ENCODE measurements around the gene CXCR3.
A peak's percentile ranks its signal among the peaks of the same experiment; 100 is the strongest.
"Not testable (repeated sequence)": the region's sequence is repeated elsewhere in the genome, so short reads cannot be mapped to it uniquely, and the experiment has no call there.

The CXCR3 gene

GRCh38 chrX:71636438-71637252, 18.3 kb upstream of the CXCR3 start:
- no peak for DNase-seq
- ATAC-seq: peak; percentile 66

DNA sequence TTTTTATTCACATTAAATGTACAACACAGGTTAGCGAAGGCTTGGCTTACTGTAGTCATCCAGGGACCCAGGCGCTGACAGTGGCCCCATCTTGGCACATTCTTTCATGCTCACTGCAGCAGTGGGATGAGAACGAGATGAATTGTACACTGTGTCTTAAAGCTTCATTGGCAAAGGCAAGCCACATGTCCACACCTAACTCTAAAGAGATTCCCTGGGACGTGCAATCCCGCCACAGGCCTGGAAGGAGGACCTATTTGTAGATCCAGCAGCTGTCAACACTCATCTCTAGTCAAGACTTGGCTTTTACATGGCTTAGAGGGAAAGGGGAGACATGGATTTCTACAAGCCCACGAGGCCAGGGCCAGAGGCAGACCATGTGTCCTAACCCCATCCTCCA, 16.1 kb upstream of the CXCR3 start:
- ATAC-seq (no peak), DNase-seq (no peak)

DNA sequence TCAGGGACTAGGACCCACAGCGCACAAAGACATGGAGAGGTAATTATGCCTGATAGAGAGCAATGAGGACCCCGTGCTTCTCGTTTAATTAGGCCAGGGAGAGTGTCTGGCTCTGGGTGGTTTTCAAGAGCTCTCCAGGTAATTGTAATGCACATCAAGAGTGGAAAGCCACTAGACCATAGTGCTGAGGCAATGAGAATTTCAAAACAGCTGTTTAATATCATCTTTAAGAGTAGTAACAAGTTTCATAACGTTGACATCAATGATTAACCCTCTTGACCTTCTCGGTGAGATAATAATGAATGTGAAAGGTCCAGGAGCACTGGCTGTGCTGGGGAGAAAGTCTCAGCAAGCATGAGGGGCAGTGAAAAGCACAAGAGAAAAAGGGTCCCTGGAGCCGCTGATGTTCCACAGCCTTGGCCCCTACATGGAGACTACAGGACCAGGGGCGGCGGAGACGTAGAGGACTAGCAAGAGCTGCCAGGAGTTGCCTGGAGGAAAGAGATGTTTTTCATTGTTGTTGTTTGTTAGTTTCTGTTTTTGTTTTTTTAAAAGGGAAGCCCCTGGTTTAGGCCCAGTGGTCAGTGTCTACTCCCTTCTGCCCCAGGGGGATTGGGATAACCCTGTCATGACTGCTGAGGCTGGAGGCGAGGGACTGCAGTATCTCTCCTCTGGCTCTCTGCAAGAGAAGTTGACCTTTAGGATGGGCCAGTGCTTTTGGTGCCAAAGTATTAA, 14.8 kb upstream of the CXCR3 start:
- no peak for ATAC-seq
- no peak for DNase-seq

GRCh38 chrX:71629467-71629866, 11.2 kb upstream of the CXCR3 start:
- DNase-seq (no peak), ATAC-seq (no peak)

- no peak for ATAC-seq
- no peak for DNase-seq
Measured at GRCh38 chrX:71627588-71628404, 9.5 kb upstream of the CXCR3 start.

DNA sequence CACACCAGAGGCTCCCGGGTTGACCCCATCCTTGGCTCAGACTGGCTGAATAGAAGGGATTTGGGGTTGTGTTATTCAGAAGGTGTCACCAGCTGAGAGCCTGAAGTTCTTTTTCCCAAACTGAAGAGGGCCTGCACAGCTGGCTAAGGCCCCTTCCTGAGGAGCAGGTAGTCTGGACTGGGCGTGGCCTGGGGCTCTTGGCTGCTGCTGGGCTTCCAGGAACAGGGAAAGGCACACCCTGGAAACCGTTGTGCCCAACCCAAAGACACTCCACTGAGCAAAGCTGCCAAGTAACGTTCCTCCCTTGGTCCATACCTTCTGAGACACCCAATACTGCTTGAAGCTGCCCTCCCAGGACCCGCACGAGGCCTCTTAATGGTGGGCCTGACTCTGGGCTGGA, 8.3 kb upstream of the CXCR3 start:
- ATAC-seq: no peak
- DNase-seq: no peak

- no peak for ATAC-seq
- no peak for DNase-seq
Measured at GRCh38 chrX:71625471-71625870, 7.2 kb upstream of the CXCR3 start.

DNA sequence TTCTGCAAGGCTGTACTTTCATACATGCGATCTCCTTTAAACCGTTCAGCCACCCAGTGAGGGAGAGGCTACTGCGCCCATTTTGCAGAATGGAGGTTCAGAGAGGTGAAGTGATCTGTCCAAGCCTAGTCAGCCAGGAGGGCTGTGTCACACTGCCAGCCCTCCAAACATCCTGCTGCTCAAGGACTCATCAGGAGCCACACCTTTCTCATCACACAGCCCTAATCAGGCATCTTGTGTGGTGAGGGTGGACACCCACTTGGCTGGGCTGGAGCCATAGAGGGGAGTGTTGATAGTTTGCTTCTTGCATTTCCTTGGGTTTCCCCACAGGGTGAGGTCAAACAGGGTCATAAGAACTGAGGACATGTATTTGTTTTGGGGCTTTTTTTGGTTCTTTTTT, 5.4 kb upstream of the CXCR3 start:
- ATAC-seq (peak; percentile 33), DNase-seq (peak; percentile 31)

GRCh38 chrX:71622576-71623450, 4.5 kb upstream of the CXCR3 start:
- DNase-seq (peak; percentile 72), ATAC-seq (peak; percentile 42)

DNA sequence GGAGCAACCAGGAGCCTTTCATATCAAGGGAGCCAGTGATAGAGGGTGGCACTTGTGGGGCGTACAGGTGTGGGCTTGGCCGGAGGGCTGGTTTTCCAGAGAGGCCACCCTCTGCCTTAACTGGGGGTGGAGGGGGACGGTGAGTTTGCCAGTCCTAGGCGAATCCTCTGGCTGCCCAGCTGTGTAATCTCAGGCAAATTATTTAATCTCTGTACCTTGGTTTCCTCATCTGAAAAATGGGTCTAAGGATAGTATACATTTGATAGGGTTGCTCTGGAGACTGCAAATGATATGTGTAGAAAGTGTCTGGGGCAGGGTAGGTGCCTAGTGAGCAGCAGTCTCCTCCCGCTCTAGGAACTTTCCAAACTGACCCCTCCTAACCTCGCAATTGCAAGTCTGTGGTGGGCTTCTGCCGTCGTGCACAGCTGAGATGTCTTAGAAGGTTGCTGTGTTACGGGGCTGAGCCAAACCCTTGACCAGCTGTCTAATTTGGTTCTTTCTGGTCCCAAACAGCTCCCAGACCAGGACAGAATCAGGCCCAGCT, 3.8 kb upstream of the CXCR3 start:
- DNase-seq: no peak
- no peak for ATAC-seq

- DNase-seq (no peak), ATAC-seq (no peak)
Measured at GRCh38 chrX:71621603-71622002, 3.3 kb upstream of the CXCR3 start.

GRCh38 chrX:71619986-71620385, 1.7 kb upstream of the CXCR3 start:
- ATAC-seq (no peak), DNase-seq (no peak)

DNA sequence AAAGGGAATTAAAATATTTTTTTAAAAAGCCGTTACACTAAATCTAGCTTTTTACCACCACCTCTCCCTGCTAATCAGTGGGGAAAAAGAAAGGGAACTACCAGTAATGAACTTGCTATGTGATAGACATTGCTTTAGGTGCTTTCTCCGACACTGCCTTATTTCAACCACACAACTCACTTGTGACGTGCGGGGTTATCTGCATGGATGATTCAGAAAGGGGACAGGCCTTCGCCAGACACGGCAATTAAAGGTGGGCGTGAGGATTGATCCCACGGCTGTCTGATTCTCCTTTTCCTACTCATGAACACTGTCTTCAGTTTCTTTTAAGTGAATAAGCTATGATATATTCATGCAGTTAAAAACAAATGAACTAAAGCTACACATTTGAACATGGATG, 882 bp upstream of the CXCR3 start:
- DNase-seq (peak; percentile 73), ATAC-seq (peak; percentile 50)

GRCh38 chrX:71618787-71619186, 476 bp upstream of the CXCR3 start:
- ATAC-seq (no peak), DNase-seq (no peak)

- DNase-seq (peak; percentile 37), ATAC-seq (no peak)
Measured at GRCh38 chrX:71617742-71618141, 569 bp downstream of the CXCR3 start.

DNA sequence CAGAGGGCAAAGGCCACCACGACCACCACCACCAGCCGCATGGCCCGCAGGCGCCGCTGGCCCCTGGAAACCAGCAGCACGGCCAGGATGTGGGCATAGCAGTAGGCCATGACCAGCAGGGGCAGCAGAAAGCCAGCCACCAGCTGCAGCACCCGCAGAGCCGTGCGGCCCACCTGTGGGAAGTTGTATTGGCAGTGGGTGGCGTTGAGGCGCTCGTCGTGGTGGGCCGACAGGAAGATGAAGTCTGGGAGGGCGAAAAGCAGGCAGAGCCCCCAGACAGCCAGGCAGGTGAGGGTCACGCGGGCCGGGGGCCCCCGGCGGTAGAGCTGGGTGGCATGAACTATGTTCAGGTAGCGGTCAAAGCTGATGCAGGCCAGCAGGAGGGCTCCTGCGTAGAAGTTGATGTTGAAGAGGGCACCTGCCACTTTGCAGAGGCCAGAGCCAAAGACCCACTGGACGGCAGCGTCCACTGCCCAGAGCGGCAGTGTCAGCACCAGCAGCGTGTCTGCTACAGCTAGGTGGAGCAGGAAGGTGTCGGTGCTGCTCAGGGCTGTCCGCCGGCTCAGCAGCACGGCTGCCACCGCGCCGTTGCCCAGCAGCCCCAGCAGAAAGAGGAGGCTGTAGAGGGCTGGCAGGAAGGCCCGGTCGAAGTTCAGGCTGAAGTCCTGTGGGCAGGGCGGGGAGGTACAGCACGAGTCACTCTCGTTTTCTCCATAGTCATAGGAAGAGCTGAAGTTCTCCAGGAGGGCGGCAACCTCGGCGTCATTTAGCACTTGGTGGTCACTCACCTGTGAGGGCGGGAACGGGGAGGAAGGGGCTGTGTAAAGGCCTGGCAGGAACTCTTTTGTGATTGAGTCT, 1.4 kb downstream of the CXCR3 start:
- ATAC-seq (no peak), DNase-seq (peak; percentile 48)

GRCh38 chrX:71615954-71616353, 2.4 kb downstream of the CXCR3 start:
- ATAC-seq (peak; percentile 21), DNase-seq (peak; percentile 49)

DNA sequence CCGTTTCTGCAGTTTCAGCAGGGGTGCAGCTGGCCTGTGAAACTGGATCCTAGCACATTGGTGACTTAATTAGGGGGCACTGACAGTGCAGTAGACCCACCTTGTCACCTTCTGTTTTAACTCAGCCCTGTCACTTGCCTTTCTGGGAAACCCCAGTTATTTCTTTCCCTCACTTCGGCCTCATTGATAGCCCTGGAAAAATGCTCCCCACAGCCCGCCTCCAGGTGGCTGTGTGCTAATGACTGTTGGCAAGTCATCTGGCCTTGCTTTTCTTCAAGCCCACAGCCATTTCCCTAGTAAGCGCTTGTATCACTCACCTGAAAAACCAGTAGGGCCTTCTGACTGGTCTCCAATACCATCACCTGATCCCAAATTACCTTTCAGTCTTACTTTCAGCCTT, 3.3 kb downstream of the CXCR3 start:
- ATAC-seq (no peak), DNase-seq (no peak)

DNA sequence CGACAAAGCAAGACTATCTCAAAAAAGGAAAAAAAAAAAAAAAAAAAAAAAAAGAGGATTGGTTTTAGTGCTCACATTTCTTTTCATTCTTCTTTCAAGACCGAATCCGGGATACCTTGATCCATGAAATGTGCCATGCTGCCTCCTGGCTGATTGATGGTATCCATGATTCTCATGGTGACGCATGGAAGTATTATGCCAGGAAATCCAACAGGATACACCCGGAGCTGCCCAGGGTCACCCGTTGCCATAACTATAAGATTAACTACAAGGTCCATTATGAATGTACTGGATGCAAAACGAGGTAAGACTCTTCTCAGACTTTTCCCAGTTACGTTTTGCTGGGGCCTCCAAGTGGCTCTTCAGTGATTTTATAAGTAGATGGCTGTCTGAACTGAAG, 6.1 kb downstream of the CXCR3 start:
- DNase-seq: no peak
- no peak for ATAC-seq

DNA sequence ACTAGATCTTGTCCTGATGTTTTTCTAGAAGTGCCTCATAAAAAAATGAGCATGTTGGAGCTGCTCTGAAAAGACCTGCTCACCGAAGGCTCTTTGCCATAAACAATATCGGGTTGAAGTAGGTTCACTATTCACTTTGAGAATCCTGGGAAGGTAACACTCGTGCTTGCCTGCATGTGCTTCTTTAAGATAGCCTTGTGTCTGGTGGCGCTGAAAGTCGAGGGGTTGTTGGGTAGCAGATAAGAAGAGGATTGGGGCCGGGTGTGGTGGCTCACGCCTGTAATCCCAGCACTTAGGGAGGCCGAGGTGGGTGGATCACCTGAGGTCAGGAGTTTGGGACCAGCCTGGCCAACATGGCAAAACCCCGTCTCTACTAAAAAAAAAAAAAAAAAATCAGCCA, 6.6 kb downstream of the CXCR3 start:
- not testable (repeated sequence) for DNase-seq, ATAC-seq
